ENCODE data around the gene LYRM2.

DNA sequence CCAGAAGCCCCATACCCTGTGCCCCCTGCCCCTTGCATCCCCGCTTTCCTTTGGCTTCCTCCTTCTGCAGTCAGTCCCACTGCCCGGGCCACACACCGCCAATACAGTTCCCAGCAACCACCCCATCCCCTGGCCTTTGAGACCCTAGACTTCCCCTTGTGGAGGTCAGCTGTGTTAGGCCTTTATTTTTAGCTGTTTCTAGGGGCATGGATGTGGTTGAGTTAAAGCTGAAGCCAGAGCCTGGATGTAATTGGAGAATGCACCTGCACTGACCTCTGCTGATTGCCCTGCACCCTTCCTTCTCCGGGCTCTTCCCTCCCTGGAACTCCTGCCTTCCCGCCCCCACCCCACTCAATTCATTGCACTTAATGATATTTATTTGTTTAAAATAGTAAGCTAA is 33.9 kb downstream of the LYRM2 start:
- TF ChIP-seq, protein P1, sequence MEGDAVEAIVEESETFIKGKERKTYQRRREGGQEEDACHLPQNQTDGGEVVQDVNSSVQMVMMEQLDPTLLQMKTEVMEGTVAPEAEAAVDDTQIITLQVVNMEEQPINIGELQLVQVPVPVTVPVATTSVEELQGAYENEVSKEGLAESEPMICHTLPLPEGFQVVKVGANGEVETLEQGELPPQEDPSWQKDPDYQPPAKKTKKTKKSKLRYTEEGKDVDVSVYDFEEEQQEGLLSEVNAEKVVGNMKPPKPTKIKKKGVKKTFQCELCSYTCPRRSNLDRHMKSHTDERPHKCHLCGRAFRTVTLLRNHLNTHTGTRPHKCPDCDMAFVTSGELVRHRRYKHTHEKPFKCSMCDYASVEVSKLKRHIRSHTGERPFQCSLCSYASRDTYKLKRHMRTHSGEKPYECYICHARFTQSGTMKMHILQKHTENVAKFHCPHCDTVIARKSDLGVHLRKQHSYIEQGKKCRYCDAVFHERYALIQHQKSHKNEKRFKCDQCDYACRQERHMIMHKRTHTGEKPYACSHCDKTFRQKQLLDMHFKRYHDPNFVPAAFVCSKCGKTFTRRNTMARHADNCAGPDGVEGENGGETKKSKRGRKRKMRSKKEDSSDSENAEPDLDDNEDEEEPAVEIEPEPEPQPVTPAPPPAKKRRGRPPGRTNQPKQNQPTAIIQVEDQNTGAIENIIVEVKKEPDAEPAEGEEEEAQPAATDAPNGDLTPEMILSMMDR (conservative IDR thresholded peaks at IDR 0.05; ENCODE audit: low read depth, low read length) = no peak
- no peak for TF ChIP-seq EZH2 (IDR thresholded peaks at IDR 0.05; ENCODE audit: low read length, unreplicated experiment)
- no peak for TF ChIP-seq EZH2phosphoT487 (IDR thresholded peaks at IDR 0.05; ENCODE audit: borderline replicate concordance, low read length)

Measured in PC-3 (cell line).